ENCODE measurements around the gene GOLGA6D. TPM values are rescaled to one million over a fixed set of nuclear protein-coding genes. Genes with fewer than 3 reads are reported as not detected.
"Not testable (repeated sequence)": the region's sequence is repeated elsewhere in the genome, so short reads cannot be mapped to it uniquely, and the experiment has no call there.

Gene GOLGA6D
- total RNA-seq, 1 donor from 2014 or later = not detected

- ATAC-seq = peak; percentile 10
- intact Hi-C loops (cut with DNase I) = no loop called here
- no peaks in the 10 kb centered on the region for H3K27me3 ChIP-seq
- no peak overlapping the region for H3K27ac ChIP-seq
- no peaks in the 10 kb centered on the region for H3K9me3 ChIP-seq
- H3K4me3 ChIP-seq = no peak overlapping the region
- H3K36me3 ChIP-seq = no peaks in the 10 kb centered on the region
- H3K4me1 ChIP-seq = no peaks in the 10 kb centered on the region
- TF ChIP-seq CTCF (IDR thresholded peaks at IDR 0.05) = no peak
- DNase-seq = no peak
These were observed 46.9 kb downstream of the GOLGA6D start for GRCh38 chr15:75329571-75329970.

GRCh38 chr15:75332093-75332492, 49.5 kb downstream of the GOLGA6D start:
- DNase-seq; ATAC-seq; H3K4me3 ChIP-seq; H3K36me3 ChIP-seq; H3K9me3 ChIP-seq; H3K27me3 ChIP-seq; H3K4me1 ChIP-seq; H3K27ac ChIP-seq; intact Hi-C loops (cut with DNase I): not testable (repeated sequence)

GRCh38 chr15:75333654-75334419, 51.2 kb downstream of the GOLGA6D start:
- H3K4me1 ChIP-seq; DNase-seq; ATAC-seq; intact Hi-C loops (cut with DNase I); H3K9me3 ChIP-seq; H3K27me3 ChIP-seq; H3K36me3 ChIP-seq; H3K4me3 ChIP-seq; H3K27ac ChIP-seq: not testable (repeated sequence)

- H3K36me3 ChIP-seq = peaks cover 10% of the 10 kb centered on the region
- TF ChIP-seq CTCF (IDR thresholded peaks at IDR 0.05) = no peak
- H3K4me3 ChIP-seq = peak overlapping the region; percentile 73
- peaks cover 8% of the 10 kb centered on the region for H3K4me1 ChIP-seq
- H3K9me3 ChIP-seq = no peaks in the 10 kb centered on the region
- intact Hi-C loops (cut with DNase I) = no loop called here
- ATAC-seq (no peak), DNase-seq (no peak)
- no peaks in the 10 kb centered on the region for H3K27me3 ChIP-seq
- no peak overlapping the region for H3K27ac ChIP-seq
These were observed 52.7 kb downstream of the GOLGA6D start for GRCh38 chr15:75335313-75335704.

- H3K4me1 ChIP-seq = peaks cover 8% of the 10 kb centered on the region
- H3K9me3 ChIP-seq = no peaks in the 10 kb centered on the region
- TF ChIP-seq CTCF (IDR thresholded peaks at IDR 0.05) = no peak
- no peaks in the 10 kb centered on the region for H3K27me3 ChIP-seq
- H3K4me3 ChIP-seq = peak within 1 kb of the TSS; percentile 73
- ATAC-seq (peak; percentile 94), DNase-seq (peak; percentile 97)
- H3K27ac ChIP-seq = peak within 1 kb of the TSS; percentile 72
- H3K36me3 ChIP-seq = peaks cover 11% of the 10 kb centered on the region
- intact Hi-C loops (cut with DNase I) = no loop called here
These were observed 53.2 kb downstream of the GOLGA6D start, which contains the start of gene COMMD4 for GRCh38 chr15:75335705-75336355. TSS of gene COMMD4 (plus strand) at chr15:75336063. CDS start at chr15:75336090, 27 bp downstream.

- no peak for TF ChIP-seq CTCF (IDR thresholded peaks at IDR 0.05)
- ATAC-seq (no peak), DNase-seq (no peak)
- peaks cover 8% of the 10 kb centered on the region for H3K4me1 ChIP-seq
- no peak overlapping the region for H3K4me3 ChIP-seq
- H3K27ac ChIP-seq = no peak overlapping the region
- no peaks in the 10 kb centered on the region for H3K27me3 ChIP-seq
- no peaks in the 10 kb centered on the region for H3K9me3 ChIP-seq
- intact Hi-C loops (cut with DNase I) = no loop called here
- peaks cover 11% of the 10 kb centered on the region for H3K36me3 ChIP-seq
These were observed 56.1 kb downstream of the GOLGA6D start for GRCh38 chr15:75338661-75339240.
